Esophagus muscularis mucosa (tissue), 4 donors: ENCODE measurements around the gene UBA6.

ENCODE experiments used
- EP300 ChIP-seq: sonication (generic); formaldehyde crosslinking; IDR thresholded peaks from one replicate; pipeline ENCODE4 v1.6.1; 2017; ENCODE audit warnings: antibody characterized with exemption
- POLR2A ChIP-seq: fragments of 450-650 bp; IDR thresholded peaks from one replicate; pipeline ENCODE4 v1.6.1; 2017; ENCODE audit warnings: antibody characterized with exemption, moderate library complexity, mild to moderate bottlenecking, low read depth
- POLR2AphosphoS5 ChIP-seq, 2 donors: sonication (generic); formaldehyde crosslinking; IDR thresholded peaks; one replicate each; pipeline ENCODE4 v1.6.1; 2017; ENCODE audit warnings: antibody characterized with exemption in 2 of 2
- TF ChIP-seq, protein P1 (sequence below), 3 experiments: fragments of 200-600 bp in 2 of 3; fragments of 450-650 bp in 1 of 3; sonication (generic) in 2 of 3; IDR thresholded peaks; one replicate each; pipeline ENCODE4 v1.5.1; 2017 to 2019; ENCODE audit warnings: antibody characterized with exemption in 3 of 3, mild to moderate bottlenecking in 2 of 3, moderate library complexity in 1 of 3

DNA sequence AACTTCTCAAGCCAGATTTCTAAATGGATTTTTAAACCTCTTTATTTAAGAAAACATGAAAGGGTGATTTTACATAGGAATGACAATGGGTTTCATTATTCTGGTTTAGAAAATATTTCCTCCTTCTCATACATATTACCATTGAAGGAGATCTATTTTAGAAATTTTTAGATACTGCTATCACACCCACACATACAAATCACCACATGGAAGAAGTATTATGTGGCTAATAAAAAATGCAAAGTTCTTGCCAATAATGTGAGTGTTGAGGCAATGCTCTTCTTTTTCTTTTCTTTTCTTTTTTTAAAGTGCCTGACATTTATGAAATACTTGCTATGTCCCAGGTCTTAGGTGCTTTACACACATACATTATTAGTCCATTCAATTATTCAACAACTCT lies 135.7 kb downstream of the UBA6 start:
- TF ChIP-seq, protein P1, sequence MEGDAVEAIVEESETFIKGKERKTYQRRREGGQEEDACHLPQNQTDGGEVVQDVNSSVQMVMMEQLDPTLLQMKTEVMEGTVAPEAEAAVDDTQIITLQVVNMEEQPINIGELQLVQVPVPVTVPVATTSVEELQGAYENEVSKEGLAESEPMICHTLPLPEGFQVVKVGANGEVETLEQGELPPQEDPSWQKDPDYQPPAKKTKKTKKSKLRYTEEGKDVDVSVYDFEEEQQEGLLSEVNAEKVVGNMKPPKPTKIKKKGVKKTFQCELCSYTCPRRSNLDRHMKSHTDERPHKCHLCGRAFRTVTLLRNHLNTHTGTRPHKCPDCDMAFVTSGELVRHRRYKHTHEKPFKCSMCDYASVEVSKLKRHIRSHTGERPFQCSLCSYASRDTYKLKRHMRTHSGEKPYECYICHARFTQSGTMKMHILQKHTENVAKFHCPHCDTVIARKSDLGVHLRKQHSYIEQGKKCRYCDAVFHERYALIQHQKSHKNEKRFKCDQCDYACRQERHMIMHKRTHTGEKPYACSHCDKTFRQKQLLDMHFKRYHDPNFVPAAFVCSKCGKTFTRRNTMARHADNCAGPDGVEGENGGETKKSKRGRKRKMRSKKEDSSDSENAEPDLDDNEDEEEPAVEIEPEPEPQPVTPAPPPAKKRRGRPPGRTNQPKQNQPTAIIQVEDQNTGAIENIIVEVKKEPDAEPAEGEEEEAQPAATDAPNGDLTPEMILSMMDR (IDR thresholded peaks at IDR 0.05) = no peak
- no peak for TF ChIP-seq EP300
- no peak for TF ChIP-seq POLR2A
- TF ChIP-seq POLR2AphosphoS5 (IDR thresholded peaks at IDR 0.05) = no peak
